Ishikawa (cell line): ENCODE results near the gene SPC24.

ENCODE experiments used
- CEBPB ChIP-seq: IDR thresholded peaks from 2 replicates; pipeline ENCODE4 v1.6.1; 2012
- CREB1 ChIP-seq: IDR thresholded peaks from 2 replicates; pipeline ENCODE4 v1.6.1; 2012; ENCODE audit warnings: low read depth
- EGR1 ChIP-seq: IDR thresholded peaks from 2 replicates; pipeline ENCODE4 v1.6.1; 2012
- EP300 ChIP-seq: IDR thresholded peaks from 2 replicates; pipeline ENCODE4 v1.6.1; 2012; ENCODE audit warnings: borderline replicate concordance
- FOXM1 ChIP-seq: IDR thresholded peaks from 2 replicates; pipeline ENCODE4 v1.6.1; 2012; ENCODE audit warnings: low read depth, borderline replicate concordance
- NFIC ChIP-seq: IDR thresholded peaks from 2 replicates; pipeline ENCODE4 v1.6.1; 2012
- RAD21 ChIP-seq: IDR thresholded peaks from 2 replicates; pipeline ENCODE4 v1.6.1; 2012; ENCODE audit warnings: low read depth
- TAF1 ChIP-seq: IDR thresholded peaks from 2 replicates; pipeline ENCODE4 v1.6.1; 2012; ENCODE audit warnings: low read depth, mild to moderate bottlenecking
- TCF12 ChIP-seq: IDR thresholded peaks from 2 replicates; pipeline ENCODE4 v1.6.1; 2012; ENCODE audit warnings: low read depth
- TEAD4 ChIP-seq: IDR thresholded peaks from 2 replicates; pipeline ENCODE4 v1.6.1; 2012
- YY1 ChIP-seq: IDR thresholded peaks from 2 replicates; pipeline ENCODE4 v1.6.1; 2012; ENCODE audit warnings: low read depth
- ZBTB7A ChIP-seq: IDR thresholded peaks from 2 replicates; pipeline ENCODE4 v1.6.1; 2012; ENCODE audit warnings: low read depth
- TF ChIP-seq, protein P1 (sequence below): IDR thresholded peaks from 2 replicates; pipeline ENCODE4 v1.6.1; 2012; ENCODE audit warnings: low read depth, mild to moderate bottlenecking
- TF ChIP-seq, protein P2 (sequence below): IDR thresholded peaks from 2 replicates; pipeline ENCODE4 v1.6.1; 2012
- TF ChIP-seq, protein P3 (sequence below): IDR thresholded peaks from 2 replicates; pipeline ENCODE4 v1.6.1; 2012

SPC24 gene

DNA sequence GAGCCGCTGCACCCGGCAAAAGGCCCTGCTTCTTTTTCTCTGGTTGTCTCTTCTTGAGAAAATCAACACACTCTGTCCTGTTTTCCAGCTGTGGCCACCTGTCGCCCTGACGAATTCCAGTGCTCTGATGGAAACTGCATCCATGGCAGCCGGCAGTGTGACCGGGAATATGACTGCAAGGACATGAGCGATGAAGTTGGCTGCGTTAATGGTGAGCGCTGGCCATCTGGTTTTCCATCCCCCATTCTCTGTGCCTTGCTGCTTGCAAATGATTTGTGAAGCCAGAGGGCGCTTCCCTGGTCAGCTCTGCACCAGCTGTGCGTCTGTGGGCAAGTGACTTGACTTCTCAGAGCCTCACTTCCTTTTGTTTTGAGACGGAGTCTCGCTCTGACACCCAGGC, 49.1 kb downstream of the SPC24 start:
- TF ChIP-seq RAD21 (no peak), CEBPB (no peak), EP300 (no peak), YY1 (no peak), ZBTB7A (no peak)

DNA sequence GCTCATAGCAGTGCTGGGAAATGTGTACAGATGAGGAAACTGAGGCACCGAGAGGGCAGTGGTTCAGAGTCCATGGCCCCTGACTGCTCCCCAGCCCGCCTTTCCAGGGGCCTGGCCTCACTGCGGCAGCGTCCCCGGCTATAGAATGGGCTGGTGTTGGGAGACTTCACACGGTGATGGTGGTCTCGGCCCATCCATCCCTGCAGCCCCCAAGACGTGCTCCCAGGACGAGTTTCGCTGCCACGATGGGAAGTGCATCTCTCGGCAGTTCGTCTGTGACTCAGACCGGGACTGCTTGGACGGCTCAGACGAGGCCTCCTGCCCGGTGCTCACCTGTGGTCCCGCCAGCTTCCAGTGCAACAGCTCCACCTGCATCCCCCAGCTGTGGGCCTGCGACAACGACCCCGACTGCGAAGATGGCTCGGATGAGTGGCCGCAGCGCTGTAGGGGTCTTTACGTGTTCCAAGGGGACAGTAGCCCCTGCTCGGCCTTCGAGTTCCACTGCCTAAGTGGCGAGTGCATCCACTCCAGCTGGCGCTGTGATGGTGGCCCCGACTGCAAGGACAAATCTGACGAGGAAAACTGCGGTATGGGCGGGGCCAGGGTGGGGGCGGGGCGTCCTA, 50.5 kb downstream of the SPC24 start:
- TF ChIP-seq TEAD4 = no peak
- TF ChIP-seq EP300 = no peak
- TF ChIP-seq NFIC = no peak
- TF ChIP-seq FOXM1 = no peak
- no peak for TF ChIP-seq TCF12
- TF ChIP-seq, protein P1, sequence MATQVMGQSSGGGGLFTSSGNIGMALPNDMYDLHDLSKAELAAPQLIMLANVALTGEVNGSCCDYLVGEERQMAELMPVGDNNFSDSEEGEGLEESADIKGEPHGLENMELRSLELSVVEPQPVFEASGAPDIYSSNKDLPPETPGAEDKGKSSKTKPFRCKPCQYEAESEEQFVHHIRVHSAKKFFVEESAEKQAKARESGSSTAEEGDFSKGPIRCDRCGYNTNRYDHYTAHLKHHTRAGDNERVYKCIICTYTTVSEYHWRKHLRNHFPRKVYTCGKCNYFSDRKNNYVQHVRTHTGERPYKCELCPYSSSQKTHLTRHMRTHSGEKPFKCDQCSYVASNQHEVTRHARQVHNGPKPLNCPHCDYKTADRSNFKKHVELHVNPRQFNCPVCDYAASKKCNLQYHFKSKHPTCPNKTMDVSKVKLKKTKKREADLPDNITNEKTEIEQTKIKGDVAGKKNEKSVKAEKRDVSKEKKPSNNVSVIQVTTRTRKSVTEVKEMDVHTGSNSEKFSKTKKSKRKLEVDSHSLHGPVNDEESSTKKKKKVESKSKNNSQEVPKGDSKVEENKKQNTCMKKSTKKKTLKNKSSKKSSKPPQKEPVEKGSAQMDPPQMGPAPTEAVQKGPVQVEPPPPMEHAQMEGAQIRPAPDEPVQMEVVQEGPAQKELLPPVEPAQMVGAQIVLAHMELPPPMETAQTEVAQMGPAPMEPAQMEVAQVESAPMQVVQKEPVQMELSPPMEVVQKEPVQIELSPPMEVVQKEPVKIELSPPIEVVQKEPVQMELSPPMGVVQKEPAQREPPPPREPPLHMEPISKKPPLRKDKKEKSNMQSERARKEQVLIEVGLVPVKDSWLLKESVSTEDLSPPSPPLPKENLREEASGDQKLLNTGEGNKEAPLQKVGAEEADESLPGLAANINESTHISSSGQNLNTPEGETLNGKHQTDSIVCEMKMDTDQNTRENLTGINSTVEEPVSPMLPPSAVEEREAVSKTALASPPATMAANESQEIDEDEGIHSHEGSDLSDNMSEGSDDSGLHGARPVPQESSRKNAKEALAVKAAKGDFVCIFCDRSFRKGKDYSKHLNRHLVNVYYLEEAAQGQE = no peak
- TF ChIP-seq, protein P2, sequence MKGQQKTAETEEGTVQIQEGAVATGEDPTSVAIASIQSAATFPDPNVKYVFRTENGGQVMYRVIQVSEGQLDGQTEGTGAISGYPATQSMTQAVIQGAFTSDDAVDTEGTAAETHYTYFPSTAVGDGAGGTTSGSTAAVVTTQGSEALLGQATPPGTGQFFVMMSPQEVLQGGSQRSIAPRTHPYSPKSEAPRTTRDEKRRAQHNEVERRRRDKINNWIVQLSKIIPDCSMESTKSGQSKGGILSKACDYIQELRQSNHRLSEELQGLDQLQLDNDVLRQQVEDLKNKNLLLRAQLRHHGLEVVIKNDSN = no peak
- no peak for TF ChIP-seq ZBTB7A

DNA sequence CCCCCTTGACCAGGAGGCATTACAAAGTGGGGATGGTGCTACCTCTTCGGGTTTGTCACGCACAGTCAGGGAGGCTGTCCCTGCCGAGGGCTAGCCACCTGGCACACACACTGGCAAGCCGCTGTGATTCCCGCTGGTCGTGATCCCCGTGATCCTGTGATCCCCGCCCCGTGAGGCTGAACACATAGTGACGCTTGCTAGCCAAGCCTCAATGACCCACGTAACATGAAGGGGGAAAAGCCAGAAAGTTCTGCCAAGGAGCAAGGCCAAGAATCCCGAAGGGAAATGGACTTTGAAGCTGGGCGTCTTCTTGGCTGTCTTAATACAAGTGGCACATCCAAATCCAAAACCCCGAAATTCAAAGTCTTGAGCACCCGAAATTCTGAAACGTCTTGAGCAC, 52.6 kb downstream of the SPC24 start:
- TF ChIP-seq ZBTB7A (no peak), NFIC (no peak), CREB1 (no peak), TCF12 (no peak), TAF1 (no peak), EP300 (no peak), YY1 (no peak), TEAD4 (no peak), CEBPB (no peak), RAD21 (no peak), EGR1 (no peak), FOXM1 (no peak)
- TF ChIP-seq, protein P2 = no peak
- TF ChIP-seq, protein P3, sequence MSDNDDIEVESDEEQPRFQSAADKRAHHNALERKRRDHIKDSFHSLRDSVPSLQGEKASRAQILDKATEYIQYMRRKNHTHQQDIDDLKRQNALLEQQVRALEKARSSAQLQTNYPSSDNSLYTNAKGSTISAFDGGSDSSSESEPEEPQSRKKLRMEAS = no peak
- TF ChIP-seq, protein P1 = no peak

DNA sequence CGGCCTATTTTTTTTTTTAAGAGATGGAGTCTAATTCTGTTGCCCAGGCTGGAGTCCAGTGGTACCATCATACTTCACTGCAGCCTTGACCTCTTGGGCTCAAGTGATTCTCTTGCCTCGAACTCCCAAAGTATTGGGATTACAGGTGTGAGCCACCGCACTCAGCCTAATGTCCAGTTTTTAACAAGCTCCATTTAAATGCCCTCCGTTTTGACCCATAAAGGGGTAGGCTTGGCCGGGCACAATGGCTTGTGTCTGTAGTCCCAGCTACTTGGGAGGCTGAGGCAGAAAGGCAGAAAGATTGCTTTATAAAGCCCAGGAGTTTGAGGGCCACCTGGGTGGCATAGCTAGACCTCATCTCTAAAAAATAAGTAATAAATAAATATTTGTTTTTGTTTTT, 54.5 kb downstream of the SPC24 start:
- TF ChIP-seq, protein P3 = no peak
- TF ChIP-seq, protein P2 = no peak
- no peak for TF ChIP-seq EP300
- no peak for TF ChIP-seq TAF1
- TF ChIP-seq, protein P1 = no peak
- TF ChIP-seq RAD21 = no peak
- TF ChIP-seq TCF12 = no peak
- TF ChIP-seq YY1 = no peak
- TF ChIP-seq CEBPB = no peak
- TF ChIP-seq CREB1 = no peak
- no peak for TF ChIP-seq NFIC
- TF ChIP-seq TEAD4 = no peak
- no peak for TF ChIP-seq FOXM1
